ENCODE results near the gene MINDY3.

Gene MINDY3

DNA sequence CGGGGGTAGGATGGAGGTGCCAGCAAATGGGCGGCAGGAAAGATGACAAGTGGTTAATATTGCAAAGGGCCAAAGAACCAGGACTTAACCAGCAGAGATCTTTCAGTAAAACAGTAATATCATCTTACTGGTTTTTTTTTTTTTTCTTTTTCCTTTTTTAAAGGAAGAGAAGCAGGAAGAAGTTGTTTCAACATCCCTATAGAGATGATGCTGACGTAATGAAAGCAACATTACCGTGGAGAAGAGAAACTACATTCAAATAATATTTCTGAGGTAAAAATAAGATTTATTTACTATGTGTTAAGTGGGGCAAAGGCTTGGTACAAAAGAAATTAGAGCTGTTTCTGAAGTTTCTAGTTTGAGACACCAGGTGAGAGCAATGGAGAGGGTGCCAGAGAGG, 11.0 kb downstream of the MINDY3 start:
- H3K9ac ChIP-seq = no peak overlapping the region
- no peaks in the 10 kb centered on the region for H3K27me3 ChIP-seq (ENCODE audit: control insufficient read depth, insufficient read depth, low read length)
- TF ChIP-seq, protein P1, sequence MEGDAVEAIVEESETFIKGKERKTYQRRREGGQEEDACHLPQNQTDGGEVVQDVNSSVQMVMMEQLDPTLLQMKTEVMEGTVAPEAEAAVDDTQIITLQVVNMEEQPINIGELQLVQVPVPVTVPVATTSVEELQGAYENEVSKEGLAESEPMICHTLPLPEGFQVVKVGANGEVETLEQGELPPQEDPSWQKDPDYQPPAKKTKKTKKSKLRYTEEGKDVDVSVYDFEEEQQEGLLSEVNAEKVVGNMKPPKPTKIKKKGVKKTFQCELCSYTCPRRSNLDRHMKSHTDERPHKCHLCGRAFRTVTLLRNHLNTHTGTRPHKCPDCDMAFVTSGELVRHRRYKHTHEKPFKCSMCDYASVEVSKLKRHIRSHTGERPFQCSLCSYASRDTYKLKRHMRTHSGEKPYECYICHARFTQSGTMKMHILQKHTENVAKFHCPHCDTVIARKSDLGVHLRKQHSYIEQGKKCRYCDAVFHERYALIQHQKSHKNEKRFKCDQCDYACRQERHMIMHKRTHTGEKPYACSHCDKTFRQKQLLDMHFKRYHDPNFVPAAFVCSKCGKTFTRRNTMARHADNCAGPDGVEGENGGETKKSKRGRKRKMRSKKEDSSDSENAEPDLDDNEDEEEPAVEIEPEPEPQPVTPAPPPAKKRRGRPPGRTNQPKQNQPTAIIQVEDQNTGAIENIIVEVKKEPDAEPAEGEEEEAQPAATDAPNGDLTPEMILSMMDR (IDR thresholded peaks at IDR 0.05) = no peak
- no peaks in the 10 kb centered on the region for H3K36me3 ChIP-seq (ENCODE audit: control insufficient read depth, insufficient read depth, low read length)
- no peaks in the 10 kb centered on the region for H3K9me3 ChIP-seq (ENCODE audit: control insufficient read depth, low read length)
- no peak overlapping the region for H3K27ac ChIP-seq
- H3K4me1 ChIP-seq = no peaks in the 10 kb centered on the region
- H3K4me2 ChIP-seq (ENCODE audit: low read length) = no peak overlapping the region
- no peak overlapping the region for H3K4me3 ChIP-seq (ENCODE audit: low read depth, low read length)
- H3K79me2 ChIP-seq = peaks cover 46% of the 10 kb centered on the region
- no peak overlapping the region for H2AFZ ChIP-seq

DNA sequence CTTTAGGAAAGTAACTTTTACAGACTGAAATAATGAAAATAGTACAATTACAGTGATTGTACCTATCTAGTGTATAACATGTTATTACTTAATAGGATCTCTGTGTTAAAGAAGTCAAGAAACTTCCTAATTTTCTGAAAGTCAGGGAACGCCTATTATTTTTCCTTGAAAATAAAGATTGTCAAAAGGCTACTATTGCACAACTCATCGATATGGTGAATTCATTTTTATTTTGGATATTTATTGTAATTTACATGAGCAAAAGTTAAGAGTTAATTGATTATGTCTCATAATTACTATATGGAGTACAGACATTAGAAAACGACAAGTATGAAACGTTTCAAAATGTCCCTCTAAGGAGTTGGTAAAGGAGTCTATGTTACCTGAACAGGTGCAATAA, 12.8 kb downstream of the MINDY3 start:
- H3K4me1 ChIP-seq = no peaks in the 10 kb centered on the region
- no peak overlapping the region for H3K4me2 ChIP-seq (ENCODE audit: low read length)
- no peak overlapping the region for H3K9ac ChIP-seq
- no peaks in the 10 kb centered on the region for H3K27me3 ChIP-seq (ENCODE audit: control insufficient read depth, insufficient read depth, low read length)
- TF ChIP-seq, protein P1 (IDR thresholded peaks at IDR 0.05) = no peak
- peaks cover 28% of the 10 kb centered on the region for H3K79me2 ChIP-seq
- H2AFZ ChIP-seq = no peak overlapping the region
- H3K4me3 ChIP-seq (ENCODE audit: low read depth, low read length) = no peak overlapping the region
- H3K36me3 ChIP-seq (ENCODE audit: control insufficient read depth, insufficient read depth, low read length) = no peaks in the 10 kb centered on the region
- H3K27ac ChIP-seq = no peak overlapping the region
- H3K9me3 ChIP-seq (ENCODE audit: control insufficient read depth, low read length) = no peaks in the 10 kb centered on the region

DNA sequence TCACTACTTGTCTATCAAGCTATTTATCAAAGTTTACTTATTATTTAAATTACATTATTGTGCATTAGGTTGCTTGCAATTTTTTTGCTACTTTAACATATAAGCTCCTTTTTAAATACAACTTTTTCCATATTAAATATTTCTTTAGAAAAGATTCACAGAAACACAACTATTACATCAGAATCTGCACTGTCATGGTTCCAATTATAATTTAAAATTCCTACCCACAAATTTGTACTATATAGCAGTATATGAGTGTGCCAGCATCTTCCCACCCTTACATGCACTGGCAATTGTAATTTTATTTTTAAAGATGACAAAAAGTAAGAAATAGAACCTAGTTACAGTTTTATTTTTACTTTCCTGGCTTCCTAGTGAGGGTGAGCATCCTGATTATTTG, 15.8 kb downstream of the MINDY3 start:
- Histone ChIP-seq H3K27ac (no peak overlapping the region), H3K4me2 (ENCODE audit: low read length) (no peak overlapping the region), H3K79me2 (peaks cover 4% of the 10 kb centered on the region), H3K9me3 (ENCODE audit: control insufficient read depth, low read length) (no peaks in the 10 kb centered on the region), H3K4me1 (no peaks in the 10 kb centered on the region), H3K4me3 (ENCODE audit: low read depth, low read length) (no peak overlapping the region), H3K27me3 (ENCODE audit: control insufficient read depth, insufficient read depth, low read length) (no peaks in the 10 kb centered on the region), H2AFZ (no peak overlapping the region), H3K36me3 (ENCODE audit: control insufficient read depth, insufficient read depth, low read length) (no peaks in the 10 kb centered on the region), H3K9ac (no peak overlapping the region)
- TF ChIP-seq, protein P1 (IDR thresholded peaks at IDR 0.05) = no peak

DNA sequence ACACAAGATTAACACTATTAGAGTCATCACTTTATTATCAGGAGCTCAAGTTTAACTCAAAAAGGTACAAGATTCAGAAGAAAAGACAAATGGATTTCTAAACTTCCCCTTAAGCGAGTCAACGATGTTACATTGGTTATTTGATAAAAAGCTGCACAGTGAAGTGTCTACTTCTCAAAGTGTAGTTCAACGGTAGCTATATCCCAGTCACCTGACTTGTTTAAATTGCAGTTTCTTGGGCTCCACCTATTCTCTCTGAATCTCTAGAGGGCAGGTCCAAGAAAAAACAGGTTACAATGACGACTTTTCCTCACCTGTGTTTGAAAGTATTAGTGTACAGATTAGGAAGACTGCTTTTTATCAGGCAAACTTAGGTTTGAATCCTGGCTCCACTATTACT, 16.6 kb downstream of the MINDY3 start:
- H3K9ac ChIP-seq = no peak overlapping the region
- H3K79me2 ChIP-seq = peaks cover 4% of the 10 kb centered on the region
- no peak overlapping the region for H3K27ac ChIP-seq
- H3K4me1 ChIP-seq = no peaks in the 10 kb centered on the region
- no peaks in the 10 kb centered on the region for H3K27me3 ChIP-seq (ENCODE audit: control insufficient read depth, insufficient read depth, low read length)
- no peak overlapping the region for H3K4me3 ChIP-seq (ENCODE audit: low read depth, low read length)
- H3K9me3 ChIP-seq (ENCODE audit: control insufficient read depth, low read length) = no peaks in the 10 kb centered on the region
- TF ChIP-seq, protein P1 (IDR thresholded peaks at IDR 0.05) = no peak
- no peak overlapping the region for H3K4me2 ChIP-seq (ENCODE audit: low read length)
- H2AFZ ChIP-seq = no peak overlapping the region
- H3K36me3 ChIP-seq (ENCODE audit: control insufficient read depth, insufficient read depth, low read length) = no peaks in the 10 kb centered on the region

DNA sequence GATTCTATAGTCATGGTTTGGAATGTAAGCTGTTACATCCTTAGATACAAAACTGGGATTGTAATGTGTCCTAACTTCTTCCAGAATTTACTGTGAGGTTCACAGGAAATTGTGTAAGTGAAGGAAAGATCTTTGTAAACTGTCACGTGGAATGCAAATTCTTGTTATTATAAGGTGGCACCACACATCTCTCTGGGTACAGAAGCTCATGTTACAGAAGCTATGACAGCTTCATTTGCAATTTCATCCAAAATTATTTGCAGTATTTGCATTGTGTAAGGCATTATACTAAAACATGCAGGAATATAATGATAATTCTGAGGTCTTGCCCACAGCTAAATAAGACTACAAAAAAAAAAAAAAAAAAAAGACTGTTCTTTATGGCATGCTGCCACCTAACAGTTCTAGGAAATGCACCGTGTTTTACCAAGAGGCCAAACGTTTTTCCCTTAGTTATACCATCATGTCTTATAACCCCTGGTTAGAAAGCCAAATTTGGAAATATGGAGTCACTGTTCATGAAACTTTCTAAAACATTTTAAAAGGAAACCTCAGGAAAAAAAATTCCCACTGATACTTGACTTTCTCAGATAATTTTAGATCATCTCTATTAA, 17.6 kb downstream of the MINDY3 start:
- Histone ChIP-seq H3K36me3 (ENCODE audit: control insufficient read depth, insufficient read depth, low read length) (no peaks in the 10 kb centered on the region), H3K9me3 (ENCODE audit: control insufficient read depth, low read length) (no peaks in the 10 kb centered on the region), H2AFZ (no peak overlapping the region), H3K4me2 (ENCODE audit: low read length) (no peak overlapping the region), H3K9ac (no peak overlapping the region), H3K79me2 (peaks cover under 1% of the 10 kb centered on the region), H3K27me3 (ENCODE audit: control insufficient read depth, insufficient read depth, low read length) (no peaks in the 10 kb centered on the region), H3K4me1 (no peaks in the 10 kb centered on the region), H3K4me3 (ENCODE audit: low read depth, low read length) (no peak overlapping the region), H3K27ac (no peak overlapping the region)
- TF ChIP-seq, protein P1 (IDR thresholded peaks at IDR 0.05) = no peak

All from parathyroid adenoma (tissue), 2 donors.